IMR-90 (cell line): Measurements from ENCODE around the gene NCF2. TPM values are rescaled to one million over a fixed set of nuclear protein-coding genes. Genes with fewer than 3 reads are reported as not detected.

ENCODE experiments used
- ATAC-seq: fragments of 200-7000 bp; cut with Tn5 transposase; 2 replicates; pipeline ENCODE4 v1.9.1; 2020; ENCODE audit warnings: low read depth, mild to moderate bottlenecking, moderate library complexity
- BruUV-seq: library from RNA; stranded (reverse); fragments of 400-500 nt; replicated peaks from 2 replicates; lab custom pipeline; 2021; lab: Mats Ljungman, UMichigan
- CTCF ChIA-PET: fragments of 300-600 bp; formaldehyde crosslinking; extraction: SDS; loops from one replicate; lab custom pipeline; 2021; ENCODE audit warnings: antibody characterized with exemption; lab: Yijun Ruan, JAX
- POLR2A ChIA-PET: fragments of 300-600 bp; sonication (Branson Sonifier 250); formaldehyde crosslinking; loops from one replicate; lab custom pipeline; 2022; ENCODE audit warnings: antibody characterized with exemption; ENCODE audit not compliant: unreplicated experiment; lab: Charles Lee
- DNase-seq: peaks from one replicate; pipeline ENCODE4 v3.0.0; 2013
- H2AFZ ChIP-seq: replicated peaks from 2 replicates; pipeline ENCODE3; 2013; ENCODE audit warnings: low read length, mild to moderate bottlenecking; ENCODE audit not compliant: poor library complexity
- H2AK5ac ChIP-seq: 2 replicates; pipeline ENCODE4 v1.6.1; 2013; ENCODE audit warnings: low read depth, low read length, inconsistent platforms
- H2AK9ac ChIP-seq: replicated peaks from 2 replicates; pipeline ENCODE3; 2013; ENCODE audit warnings: mild to moderate bottlenecking, low read depth, low read length, moderate library complexity; ENCODE audit not compliant: poor library complexity
- H2BK120ac ChIP-seq: 2 replicates; pipeline ENCODE4 v1.6.1; 2013; ENCODE audit warnings: low read depth, low read length, inconsistent platforms
- H2BK15ac ChIP-seq: 3 replicates; pipeline ENCODE4 v1.6.1; 2013; ENCODE audit warnings: low read depth, low read length, inconsistent platforms
- H2BK20ac ChIP-seq: 2 replicates; pipeline ENCODE4 v1.6.1; 2013; ENCODE audit warnings: low read depth, mild to moderate bottlenecking, inconsistent platforms, low read length, moderate library complexity
- H2BK5ac ChIP-seq: 2 replicates; pipeline ENCODE4 v1.6.1; 2013; ENCODE audit warnings: mild to moderate bottlenecking, low read depth, low read length, inconsistent platforms; ENCODE audit not compliant: poor library complexity, severe bottlenecking
- H3K14ac ChIP-seq: replicated peaks from 2 replicates; pipeline ENCODE4 v1.6.1; 2013; ENCODE audit warnings: low read depth, low read length, inconsistent platforms
- H3K18ac ChIP-seq: 2 replicates; pipeline ENCODE4 v1.6.1; 2013; ENCODE audit warnings: low read depth, low read length, control low read depth
- H3K23ac ChIP-seq: 2 replicates; pipeline ENCODE4 v1.6.1; 2013; ENCODE audit warnings: low read depth, low read length, inconsistent platforms
- H3K27ac ChIP-seq: 2 replicates; pipeline ENCODE4 v1.5.1; 2013; ENCODE audit warnings: mild to moderate bottlenecking, control low read depth, low read length; ENCODE audit not compliant: insufficient read depth
- H3K27me3 ChIP-seq: 2 replicates; pipeline ENCODE4 v1.6.1; 2013; ENCODE audit warnings: low read length; ENCODE audit not compliant: control insufficient read depth, insufficient read depth
- H3K36me3 ChIP-seq: 2 replicates; pipeline ENCODE4 v1.6.1; 2013; ENCODE audit warnings: low read length, mixed read lengths; ENCODE audit not compliant: control insufficient read depth, insufficient read depth
- H3K4ac ChIP-seq: 2 replicates; pipeline ENCODE4 v1.6.1; 2013; ENCODE audit warnings: low read depth, low read length, inconsistent platforms
- H3K4me1 ChIP-seq: 2 replicates; pipeline ENCODE4 v1.6.1; 2013; ENCODE audit warnings: low read length, mixed read lengths; ENCODE audit not compliant: control insufficient read depth, insufficient read depth
- H3K4me2 ChIP-seq: 2 replicates; pipeline ENCODE4 v1.6.1; 2013; ENCODE audit warnings: low read depth, mild to moderate bottlenecking, control low read depth, low read length, moderate library complexity
- H3K4me3 ChIP-seq: 2 replicates; pipeline ENCODE4 v1.5.1; 2013; ENCODE audit warnings: low read depth, mild to moderate bottlenecking, control low read depth, low read length, moderate library complexity; ENCODE audit not compliant: insufficient read depth
- H3K56ac ChIP-seq: 2 replicates; pipeline ENCODE4 v1.6.1; 2013; ENCODE audit warnings: low read length, inconsistent platforms; ENCODE audit not compliant: insufficient read depth; ENCODE audit errors: extremely low read depth
- H3K79me1 ChIP-seq, 2 experiments: 2 replicates each; pipeline ENCODE4 v1.6.1; 2013; ENCODE audit warnings: low read length in 2 of 2, inconsistent platforms in 1 of 2, low read depth in 1 of 2
- H3K9ac ChIP-seq: 2 replicates; pipeline ENCODE4 v1.6.1; 2013; ENCODE audit warnings: low read depth, low read length, control low read depth
- H3K9me1 ChIP-seq: 2 replicates; pipeline ENCODE4 v1.6.1; 2013; ENCODE audit warnings: low read length, inconsistent platforms; ENCODE audit not compliant: insufficient read depth
- H3K9me3 ChIP-seq: 2 replicates; pipeline ENCODE4 v1.6.1; 2013; ENCODE audit warnings: low read length; ENCODE audit not compliant: control insufficient read depth, insufficient read depth
- H4K20me1 ChIP-seq: 2 replicates; pipeline ENCODE4 v1.6.1; 2013; ENCODE audit warnings: low read length, inconsistent platforms; ENCODE audit not compliant: insufficient read depth
- H4K5ac ChIP-seq: 2 replicates; pipeline ENCODE4 v1.6.1; 2013; ENCODE audit warnings: mild to moderate bottlenecking, low read depth, low read length, control low read depth
- H4K8ac ChIP-seq, 2 experiments: 2 replicates each; pipeline ENCODE4 v1.6.1; 2013; ENCODE audit warnings: low read depth in 2 of 2, low read length in 2 of 2, control low read depth in 1 of 2, inconsistent platforms in 1 of 2
- H4K91ac ChIP-seq: 2 replicates; pipeline ENCODE4 v1.6.1; 2013; ENCODE audit warnings: low read depth, low read length, inconsistent platforms; ENCODE audit not compliant: insufficient read depth
- CTCF ChIP-seq: conservative IDR thresholded peaks from 2 replicates; pipeline ENCODE4 v1.5.1; 2012; ENCODE audit warnings: mild to moderate bottlenecking, low read depth, low read length, improper control_type of control experiment
- ELK1 ChIP-seq: fragments of 150-350 bp; IDR thresholded peaks from 2 replicates; pipeline ENCODE4 v1.6.1; 2016; ENCODE audit warnings: low read depth, mild to moderate bottlenecking, low read length, moderate library complexity, borderline replicate concordance
- MXI1 ChIP-seq: IDR thresholded peaks from 2 replicates; pipeline ENCODE4 v1.6.1; 2012; ENCODE audit warnings: low read depth, mild to moderate bottlenecking, low read length, moderate library complexity, borderline replicate concordance
- NFE2L2 ChIP-seq: fragments of 150-350 bp; IDR thresholded peaks from 2 replicates; pipeline ENCODE4 v1.6.1; 2016; ENCODE audit warnings: low read depth, mild to moderate bottlenecking, low read length
- POLR2A ChIP-seq: IDR thresholded peaks from 2 replicates; pipeline ENCODE4 v1.6.1; 2012; ENCODE audit warnings: mild to moderate bottlenecking, low read depth, low read length
- RAD21 ChIP-seq: IDR thresholded peaks from 2 replicates; pipeline ENCODE4 v1.6.1; 2012; ENCODE audit warnings: low read length, improper control_type of control experiment
- RFX5 ChIP-seq: IDR thresholded peaks from 2 replicates; pipeline ENCODE4 v1.8.0; 2012; ENCODE audit warnings: low read depth, mild to moderate bottlenecking, low read length, moderate library complexity
- SMC3 ChIP-seq: fragments of 150-350 bp; IDR thresholded peaks from 2 replicates; pipeline ENCODE4 v1.6.1; 2016; ENCODE audit warnings: low read depth, mild to moderate bottlenecking, antibody characterized with exemption, low read length, moderate library complexity
- USF2 ChIP-seq: fragments of 150-350 bp; IDR thresholded peaks from 2 replicates; pipeline ENCODE4 v1.6.1; 2017; ENCODE audit warnings: mild to moderate bottlenecking, antibody characterized with exemption, low read length, low read depth
- WGBS, 2 experiments: methylation state at CpG; one replicate each; pipeline versions ENCODE4 v1.1.5 to v1.1.7; 2013; ENCODE audit warnings: missing lambda C conversion rate in 2 of 2; ENCODE audit not compliant: insufficient read length in 1 of 2; ENCODE audit errors: extremely low coverage in 2 of 2; 5-methylcytosine and 5-hydroxymethylcytosine counted together
- dilution Hi-C: fragments of 300-500 bp; cut with HindIII; formaldehyde crosslinking; loops from one replicate; pipeline ENCODE4 v1.14.3; 2018; ENCODE audit warnings: low sequenced_read_pairs; ENCODE audit not compliant: unreplicated experiment
- in situ Hi-C: fragments of 300-500 bp; cut with MboI; formaldehyde crosslinking; loops from 3 replicates; pipeline ENCODE4 v1.14.3; 2019; ENCODE audit warnings: low sequenced_read_pairs, inconsistent platforms, mixed read lengths
- intact Hi-C: fragments of 100-400 bp; cut with micrococcal nuclease; formaldehyde crosslinking; loops from 2 replicates; pipeline ENCODE4 v1.10.0; 2022
- polyA plus RNA-seq, 3 experiments: library from polyadenylated mRNA; depleted of rRNA; stranded (reverse); fragments of >200 nt; gene quantifications; 2 replicates each; pipeline ENCODE4 v1.2.3, GENCODE V29; 2012; ENCODE audit warnings: low replicate concordance in 1 of 3
- total RNA-seq: library from RNA; depleted of rRNA; stranded (reverse); fragments of >200 nt; gene quantifications from 2 replicates; pipeline ENCODE4 v1.2.3, GENCODE V29; 2012

NCF2 gene
- total and polyA plus RNA-seq, 2 of the 4 experiments (the other 2 are of a cell fraction) = 3.2 to 4.2 TPM

- Histone ChIP-seq H3K23ac (no peak overlapping the region), H2AFZ (no peak overlapping the region), H3K4me3 (no peak overlapping the region), H3K36me3 (no peaks in the 10 kb centered on the region), H3K9me3 (no peaks in the 10 kb centered on the region), H3K9me1 (no peaks in the 10 kb centered on the region; the same call in 1 of the 2 replicates), H3K56ac (no peak overlapping the region), H4K91ac (no peak overlapping the region), H3K9ac (no peak overlapping the region), H3K79me1 (no peaks in the 10 kb centered on the region), H2BK15ac (no peak overlapping the region), H2AK5ac (no peak overlapping the region), H3K27ac (no peak overlapping the region), H3K18ac (no peak overlapping the region), H2BK120ac (no peak overlapping the region), H2BK5ac (no peak overlapping the region), H3K4me2 (no peak overlapping the region), H3K4me1 (0 out of 2 replicates have a peak, but pooled peaks cover 2% of the 10 kb centered on the region), H3K27me3 (no peaks in the 10 kb centered on the region), H3K4ac (no peak overlapping the region), H3K14ac (no peak overlapping the region), H2BK20ac (no peak overlapping the region), H2AK9ac (no peak overlapping the region), H4K5ac (no peak overlapping the region), H4K20me1 (no peaks in the 10 kb centered on the region), H4K8ac (no peak overlapping the region)
- intact Hi-C loops = no loop called here
- no TSS peak for BruUV-seq
- in situ Hi-C loops = no loop called here
- dilution Hi-C loops = no loop called here
- CTCF ChIA-PET = no interaction called here
- WGBS, 2 experiments = 88% methylated on average over 1 of the region's 3 CpGs; no CpG with 5 or more reads in 1 of the 2 experiments
- TF ChIP-seq MXI1 (no peak), CTCF (no peak), SMC3 (no peak), USF2 (no peak), RAD21 (no peak), RFX5 (no peak), ELK1 (no peak), NFE2L2 (no peak), POLR2A (no peak)
- ATAC-seq (no peak), DNase-seq (no peak)
- POLR2A ChIA-PET = no interaction called here
These were observed 3.1 kb upstream of the NCF2 start for GRCh38 chr1:183593356-183593755.
